Measurements from ENCODE around the gene MTMR2.

The MTMR2 gene

DNA sequence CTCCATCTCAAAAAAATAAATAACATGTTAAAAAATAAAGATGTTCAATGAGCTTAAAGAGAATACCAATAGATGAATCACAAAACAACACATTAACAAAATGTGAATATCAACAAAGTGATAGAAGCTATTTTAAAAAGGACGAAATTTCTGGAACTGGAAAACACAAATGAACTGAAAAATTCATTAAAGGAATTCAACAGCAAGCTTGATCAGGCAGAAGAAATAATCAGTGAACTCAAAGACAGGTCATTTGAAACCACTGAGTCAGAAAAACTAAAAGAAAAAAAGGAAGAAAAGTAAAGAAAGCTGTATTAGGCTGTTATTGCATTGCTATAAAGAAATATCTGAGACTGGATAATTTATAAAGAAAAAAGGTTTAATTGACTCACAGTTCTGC lies 7.0 kb upstream of the MTMR2 start (continued):
- TF ChIP-seq ZNF8 (CRISPR knock-in tag; IDR thresholded peaks at IDR 0.05), result no peak

DNA sequence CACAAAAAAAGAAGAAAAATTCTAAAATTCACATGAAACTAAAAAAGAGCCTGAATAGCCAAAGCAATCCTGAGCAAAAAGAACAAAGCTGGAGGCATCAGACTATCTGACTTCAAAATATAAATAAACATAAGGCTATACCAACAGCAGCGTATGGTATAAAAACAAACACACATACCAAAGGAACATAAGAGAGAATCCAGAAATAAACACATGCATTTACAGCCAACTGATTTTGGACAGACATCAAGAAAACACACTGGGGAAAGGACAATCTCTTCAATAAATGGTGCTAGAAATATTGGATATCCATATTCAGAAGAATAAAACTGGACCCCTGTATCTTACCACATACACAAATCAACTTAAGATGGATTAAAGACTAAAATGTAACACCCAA lies 2.8 kb upstream of the MTMR2 start:
- no peak for TF ChIP-seq RARB (CRISPR knock-in tag; IDR thresholded peaks at IDR 0.05)
- no peak for TF ChIP-seq ESRRG (CRISPR knock-in tag; IDR thresholded peaks at IDR 0.05)
- no peak for TF ChIP-seq CSDC2 (CRISPR knock-in tag; IDR thresholded peaks at IDR 0.05)
- no peak for TF ChIP-seq ZC3H10 (CRISPR knock-in tag; IDR thresholded peaks at IDR 0.05)
- TF ChIP-seq, protein P1, sequence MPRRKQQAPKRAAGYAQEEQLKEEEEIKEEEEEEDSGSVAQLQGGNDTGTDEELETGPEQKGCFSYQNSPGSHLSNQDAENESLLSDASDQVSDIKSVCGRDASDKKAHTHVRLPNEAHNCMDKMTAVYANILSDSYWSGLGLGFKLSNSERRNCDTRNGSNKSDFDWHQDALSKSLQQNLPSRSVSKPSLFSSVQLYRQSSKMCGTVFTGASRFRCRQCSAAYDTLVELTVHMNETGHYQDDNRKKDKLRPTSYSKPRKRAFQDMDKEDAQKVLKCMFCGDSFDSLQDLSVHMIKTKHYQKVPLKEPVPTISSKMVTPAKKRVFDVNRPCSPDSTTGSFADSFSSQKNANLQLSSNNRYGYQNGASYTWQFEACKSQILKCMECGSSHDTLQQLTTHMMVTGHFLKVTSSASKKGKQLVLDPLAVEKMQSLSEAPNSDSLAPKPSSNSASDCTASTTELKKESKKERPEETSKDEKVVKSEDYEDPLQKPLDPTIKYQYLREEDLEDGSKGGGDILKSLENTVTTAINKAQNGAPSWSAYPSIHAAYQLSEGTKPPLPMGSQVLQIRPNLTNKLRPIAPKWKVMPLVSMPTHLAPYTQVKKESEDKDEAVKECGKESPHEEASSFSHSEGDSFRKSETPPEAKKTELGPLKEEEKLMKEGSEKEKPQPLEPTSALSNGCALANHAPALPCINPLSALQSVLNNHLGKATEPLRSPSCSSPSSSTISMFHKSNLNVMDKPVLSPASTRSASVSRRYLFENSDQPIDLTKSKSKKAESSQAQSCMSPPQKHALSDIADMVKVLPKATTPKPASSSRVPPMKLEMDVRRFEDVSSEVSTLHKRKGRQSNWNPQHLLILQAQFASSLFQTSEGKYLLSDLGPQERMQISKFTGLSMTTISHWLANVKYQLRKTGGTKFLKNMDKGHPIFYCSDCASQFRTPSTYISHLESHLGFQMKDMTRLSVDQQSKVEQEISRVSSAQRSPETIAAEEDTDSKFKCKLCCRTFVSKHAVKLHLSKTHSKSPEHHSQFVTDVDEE (CRISPR knock-in tag; IDR thresholded peaks at IDR 0.05), result no peak
- no peak for TF ChIP-seq ISL1 (CRISPR knock-in tag; IDR thresholded peaks at IDR 0.05)
- TF ChIP-seq OSR1 (CRISPR knock-in tag; IDR thresholded peaks at IDR 0.05), result no peak
- TF ChIP-seq TOX (CRISPR knock-in tag; IDR thresholded peaks at IDR 0.05; ENCODE audit: borderline replicate concordance), result no peak
- no peak for TF ChIP-seq BACH2 (CRISPR knock-in tag; IDR thresholded peaks at IDR 0.05; ENCODE audit: borderline replicate concordance)
- no peak for TF ChIP-seq POU6F1 (CRISPR knock-in tag; IDR thresholded peaks at IDR 0.05; ENCODE audit: borderline replicate concordance, low read depth)
- TF ChIP-seq ZFP3 (CRISPR knock-in tag; IDR thresholded peaks at IDR 0.05), result no peak
- TF ChIP-seq GLIS3 (CRISPR knock-in tag; IDR thresholded peaks at IDR 0.05), result no peak
- TF ChIP-seq, protein P2, sequence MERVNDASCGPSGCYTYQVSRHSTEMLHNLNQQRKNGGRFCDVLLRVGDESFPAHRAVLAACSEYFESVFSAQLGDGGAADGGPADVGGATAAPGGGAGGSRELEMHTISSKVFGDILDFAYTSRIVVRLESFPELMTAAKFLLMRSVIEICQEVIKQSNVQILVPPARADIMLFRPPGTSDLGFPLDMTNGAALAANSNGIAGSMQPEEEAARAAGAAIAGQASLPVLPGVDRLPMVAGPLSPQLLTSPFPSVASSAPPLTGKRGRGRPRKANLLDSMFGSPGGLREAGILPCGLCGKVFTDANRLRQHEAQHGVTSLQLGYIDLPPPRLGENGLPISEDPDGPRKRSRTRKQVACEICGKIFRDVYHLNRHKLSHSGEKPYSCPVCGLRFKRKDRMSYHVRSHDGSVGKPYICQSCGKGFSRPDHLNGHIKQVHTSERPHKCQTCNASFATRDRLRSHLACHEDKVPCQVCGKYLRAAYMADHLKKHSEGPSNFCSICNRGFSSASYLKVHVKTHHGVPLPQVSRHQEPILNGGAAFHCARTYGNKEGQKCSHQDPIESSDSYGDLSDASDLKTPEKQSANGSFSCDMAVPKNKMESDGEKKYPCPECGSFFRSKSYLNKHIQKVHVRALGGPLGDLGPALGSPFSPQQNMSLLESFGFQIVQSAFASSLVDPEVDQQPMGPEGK (CRISPR knock-in tag; IDR thresholded peaks at IDR 0.05; ENCODE audit: borderline replicate concordance), result no peak
- TF ChIP-seq SNAI2 (CRISPR knock-in tag; IDR thresholded peaks at IDR 0.05), result no peak
- no peak for ATAC-seq

GRCh38 chr11:95925011-95925410 lies 1.1 kb upstream of the MTMR2 start:
- no peak for TF ChIP-seq CSDC2 (CRISPR knock-in tag; IDR thresholded peaks at IDR 0.05)
- no peak for TF ChIP-seq TOX (CRISPR knock-in tag; IDR thresholded peaks at IDR 0.05; ENCODE audit: borderline replicate concordance)
- TF ChIP-seq ZNF565 (CRISPR knock-in tag; conservative IDR thresholded peaks at IDR 0.05; ENCODE audit: low read depth), result no peak
- no peak for TF ChIP-seq ZC3H10 (CRISPR knock-in tag; IDR thresholded peaks at IDR 0.05)
- no peak for TF ChIP-seq ZFP30 (CRISPR knock-in tag; IDR thresholded peaks at IDR 0.05)
- TF ChIP-seq ZNF70 (CRISPR knock-in tag; IDR thresholded peaks at IDR 0.05), result no peak
- TF ChIP-seq, protein P1 (CRISPR knock-in tag; IDR thresholded peaks at IDR 0.05), result no peak
- TF ChIP-seq CREB5 (CRISPR knock-in tag; IDR thresholded peaks at IDR 0.05; ENCODE audit: low read depth), result no peak
- TF ChIP-seq ARNTL (CRISPR knock-in tag; IDR thresholded peaks at IDR 0.05; ENCODE audit: borderline replicate concordance, low read depth), result no peak
- TF ChIP-seq PPARA (CRISPR knock-in tag; IDR thresholded peaks at IDR 0.05; ENCODE audit: borderline replicate concordance), result no peak
- TF ChIP-seq OSR1 (CRISPR knock-in tag; IDR thresholded peaks at IDR 0.05), result no peak
- TF ChIP-seq GLIS3 (CRISPR knock-in tag; IDR thresholded peaks at IDR 0.05), result no peak
- TF ChIP-seq ISL1 (CRISPR knock-in tag; IDR thresholded peaks at IDR 0.05), result no peak
- TF ChIP-seq TCF4 (CRISPR knock-in tag; IDR thresholded peaks at IDR 0.05; ENCODE audit: borderline replicate concordance), result no peak
- ATAC-seq, result no peak
